Endothelial cell of umbilical vein (primary cell): ENCODE measurements around the gene CNOT4.

Experiments
- POLR2A ChIP-seq: IDR thresholded peaks from 2 replicates; pipeline ENCODE4 v1.6.1; 2012; ENCODE audit warnings: low read depth, mild to moderate bottlenecking, control low read depth, low read length
- TF ChIP-seq, protein P1 (sequence below): IDR thresholded peaks from 2 replicates; pipeline ENCODE4 v1.6.1; 2011; ENCODE audit not compliant: insufficient read depth, insufficient read length
- TF ChIP-seq, protein P2 (sequence below), 2 donors: IDR thresholded peaks; 1 replicate in 1 of 2; 2 replicates in 1 of 2; pipeline ENCODE4 v1.5.1; 2011; ENCODE audit warnings: low read length in 2 of 2, mild to moderate bottlenecking in 2 of 2, moderate library complexity in 2 of 2, control low read depth in 1 of 2, inconsistent platforms in 1 of 2, low read depth in 1 of 2; ENCODE audit not compliant: insufficient read depth in 1 of 2; ENCODE audit errors: extremely low read depth in 1 of 2

DNA sequence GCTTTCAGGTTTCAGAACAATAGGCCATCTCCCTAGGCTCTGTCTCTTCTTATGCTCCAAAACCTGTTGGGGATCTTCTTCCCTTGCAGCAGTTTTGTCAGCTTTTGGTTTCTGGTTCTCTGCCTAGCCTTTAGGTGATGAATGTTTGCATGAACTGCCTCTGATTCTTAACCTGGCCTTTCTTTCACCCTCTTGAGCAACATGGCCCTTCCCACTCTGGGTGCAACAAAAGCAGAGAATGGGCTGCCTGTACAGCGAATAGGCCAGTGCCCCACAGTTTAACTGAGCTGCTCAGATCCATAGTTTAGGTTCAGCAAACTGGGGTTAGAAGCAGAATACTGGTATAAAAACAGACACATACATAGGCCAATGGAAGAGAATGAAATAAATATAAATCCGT, 29.7 kb upstream of the CNOT4 start:
- TF ChIP-seq, protein P1, sequence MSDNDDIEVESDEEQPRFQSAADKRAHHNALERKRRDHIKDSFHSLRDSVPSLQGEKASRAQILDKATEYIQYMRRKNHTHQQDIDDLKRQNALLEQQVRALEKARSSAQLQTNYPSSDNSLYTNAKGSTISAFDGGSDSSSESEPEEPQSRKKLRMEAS = no peak
- TF ChIP-seq, protein P2, sequence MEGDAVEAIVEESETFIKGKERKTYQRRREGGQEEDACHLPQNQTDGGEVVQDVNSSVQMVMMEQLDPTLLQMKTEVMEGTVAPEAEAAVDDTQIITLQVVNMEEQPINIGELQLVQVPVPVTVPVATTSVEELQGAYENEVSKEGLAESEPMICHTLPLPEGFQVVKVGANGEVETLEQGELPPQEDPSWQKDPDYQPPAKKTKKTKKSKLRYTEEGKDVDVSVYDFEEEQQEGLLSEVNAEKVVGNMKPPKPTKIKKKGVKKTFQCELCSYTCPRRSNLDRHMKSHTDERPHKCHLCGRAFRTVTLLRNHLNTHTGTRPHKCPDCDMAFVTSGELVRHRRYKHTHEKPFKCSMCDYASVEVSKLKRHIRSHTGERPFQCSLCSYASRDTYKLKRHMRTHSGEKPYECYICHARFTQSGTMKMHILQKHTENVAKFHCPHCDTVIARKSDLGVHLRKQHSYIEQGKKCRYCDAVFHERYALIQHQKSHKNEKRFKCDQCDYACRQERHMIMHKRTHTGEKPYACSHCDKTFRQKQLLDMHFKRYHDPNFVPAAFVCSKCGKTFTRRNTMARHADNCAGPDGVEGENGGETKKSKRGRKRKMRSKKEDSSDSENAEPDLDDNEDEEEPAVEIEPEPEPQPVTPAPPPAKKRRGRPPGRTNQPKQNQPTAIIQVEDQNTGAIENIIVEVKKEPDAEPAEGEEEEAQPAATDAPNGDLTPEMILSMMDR (IDR thresholded peaks at IDR 0.05; ENCODE audit: extremely low read depth in 1 of 2, insufficient read depth in 1 of 2, low read depth in 1 of 2, low read length in 2 of 2) = no peak
- no peak for TF ChIP-seq POLR2A
